Kidney glomerular epithelial cell (primary cell): ENCODE measurements around the gene IL1RAP.

Experiments
- DNase-seq: peaks from one replicate; lab custom pipeline; 2025; lab: John Stamatoyannopoulos, UW

The IL1RAP gene

DNA sequence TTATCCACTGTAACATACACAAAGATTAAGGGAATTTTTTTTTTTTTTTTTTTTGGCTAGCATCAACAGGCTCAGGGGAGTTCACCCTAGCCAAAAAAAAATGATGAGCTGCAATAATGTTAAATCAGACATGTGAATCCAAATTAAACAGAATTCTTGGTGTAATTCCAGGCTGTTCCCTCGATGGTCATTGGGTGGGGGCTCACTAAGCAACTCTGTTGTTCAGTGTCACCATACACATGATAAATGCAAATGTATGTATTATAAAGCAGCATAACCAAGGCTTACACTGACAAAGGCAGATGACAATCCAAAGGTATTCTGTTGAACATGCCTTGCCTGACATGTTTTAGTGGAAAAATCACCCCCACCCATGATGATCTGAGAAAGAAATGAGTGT is 29.0 kb downstream of the IL1RAP start:
- no peak for DNase-seq

DNA sequence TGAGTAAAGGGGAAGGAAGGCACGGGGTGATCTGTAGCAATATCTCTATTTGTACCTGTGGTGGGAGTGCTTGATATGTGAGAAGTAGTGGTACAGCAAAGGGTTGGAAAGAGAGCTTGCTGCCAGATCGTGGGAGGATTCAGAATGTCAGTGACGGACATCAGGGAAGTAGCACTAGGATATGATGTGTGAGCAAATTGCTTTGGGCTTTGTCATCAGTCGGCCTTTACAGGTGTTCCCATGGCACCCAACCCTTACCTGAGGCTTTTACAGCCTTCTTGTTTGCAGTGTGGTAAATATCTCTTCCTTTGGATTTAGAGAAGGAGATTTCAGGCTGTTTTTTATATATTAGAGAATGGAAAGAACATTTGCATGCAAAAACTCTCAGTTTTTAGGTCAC is 29.8 kb downstream of the IL1RAP start:
- DNase-seq = no peak

DNA sequence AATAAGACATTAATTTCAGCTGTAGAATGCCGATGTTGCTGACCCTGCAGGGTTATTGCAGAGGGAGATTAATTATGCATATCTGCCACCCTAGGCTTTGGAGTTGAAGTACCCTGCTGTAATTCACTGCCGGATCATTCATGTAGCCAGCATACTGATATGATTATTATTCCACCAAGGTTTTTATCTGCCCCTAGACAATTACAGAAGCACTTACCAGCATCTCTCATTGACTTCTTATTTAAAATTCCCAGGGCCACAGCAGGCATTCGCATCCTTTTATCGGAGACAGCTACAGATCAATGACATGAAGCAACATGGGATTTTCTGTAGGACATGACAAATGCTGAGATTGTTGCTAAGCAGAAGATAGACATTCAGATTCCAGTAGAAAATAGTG is 31.3 kb downstream of the IL1RAP start:
- DNase-seq = no peak

GRCh38 chr3:190546881-190547510 is 33.1 kb downstream of the IL1RAP start:
- no peak for DNase-seq

GRCh38 chr3:190548031-190548656 is 34.3 kb downstream of the IL1RAP start:
- no peak for DNase-seq

GRCh38 chr3:190552021-190552420 is 38.1 kb downstream of the IL1RAP start:
- DNase-seq = no peak

DNA sequence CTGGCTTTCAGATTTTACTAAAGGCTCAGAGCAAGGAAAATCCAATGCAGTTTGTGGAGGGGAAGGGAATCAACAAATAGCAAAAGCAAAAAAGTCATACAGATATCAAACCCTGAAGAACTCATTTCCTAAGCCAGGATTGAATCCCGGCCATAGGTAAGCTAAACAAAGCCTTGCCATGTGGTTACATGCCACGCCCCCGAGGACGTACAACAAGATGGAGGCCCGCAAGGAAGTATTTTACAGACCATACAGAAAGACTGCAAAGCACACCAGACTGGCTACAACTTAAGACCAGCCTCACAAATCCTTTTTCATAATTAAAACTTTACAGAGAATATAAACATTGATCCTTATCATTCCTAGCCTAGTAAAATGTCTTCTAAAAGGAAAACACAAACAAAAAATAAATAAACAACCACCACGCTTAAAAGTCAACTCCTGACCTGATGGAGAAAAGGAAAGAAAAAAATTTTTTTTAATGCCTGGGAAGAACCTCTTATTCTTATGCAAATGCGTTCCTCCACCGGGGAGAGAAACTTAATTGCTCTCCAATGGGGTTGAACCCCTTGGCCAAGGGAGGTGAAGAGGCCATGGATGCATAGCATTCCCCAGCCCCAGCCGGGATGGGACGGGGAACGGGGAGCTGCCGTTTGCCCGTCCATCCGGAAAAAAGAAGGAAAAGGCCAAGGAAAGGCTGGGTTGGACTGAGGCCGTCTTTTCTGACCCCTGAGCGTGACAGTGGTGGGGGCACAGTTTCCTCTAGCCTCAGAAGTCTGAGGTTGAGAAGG is 39.3 kb downstream of the IL1RAP start:
- no peak for DNase-seq

- DNase-seq = no peak
Measured at GRCh38 chr3:190554197-190554596, 40.3 kb downstream of the IL1RAP start.

DNA sequence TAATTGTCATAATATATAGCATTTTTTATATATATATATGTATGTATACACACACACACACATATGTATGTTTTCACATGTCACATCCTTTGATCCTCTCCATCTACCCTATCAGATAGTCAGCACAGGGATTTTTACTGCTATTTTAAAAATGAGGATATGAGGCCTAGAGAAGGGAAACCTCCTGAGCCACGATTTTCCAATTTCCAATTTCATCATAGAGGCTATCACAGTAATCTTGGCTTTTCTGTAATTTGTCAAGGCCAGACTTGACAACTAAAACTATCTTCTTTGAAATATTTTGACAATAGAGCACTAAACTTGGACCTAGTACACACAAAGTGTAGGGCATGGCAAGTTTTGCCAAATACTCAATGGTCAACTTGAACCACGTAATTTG is 42.5 kb downstream of the IL1RAP start:
- DNase-seq = no peak

GRCh38 chr3:190557296-190557695 is 43.4 kb downstream of the IL1RAP start:
- DNase-seq = no peak

DNA sequence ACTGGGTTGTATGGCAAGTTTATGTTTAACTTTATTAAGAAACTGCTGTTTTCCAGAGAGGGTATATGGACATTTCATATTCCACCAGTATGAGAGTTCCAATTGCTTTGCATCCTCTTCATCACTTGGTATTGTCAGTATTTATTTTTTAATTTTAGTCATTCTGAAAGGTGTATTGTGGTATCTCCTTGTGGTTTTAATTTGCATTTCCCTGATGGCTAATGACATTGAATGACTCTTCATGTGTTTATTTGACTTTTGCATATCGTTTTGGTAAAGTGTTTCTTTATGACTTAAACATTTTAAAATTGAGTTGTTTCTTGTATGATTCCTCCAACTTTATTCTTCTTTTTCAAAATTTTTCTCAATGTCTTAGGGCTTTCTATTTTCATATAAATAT is 44.4 kb downstream of the IL1RAP start:
- no peak for DNase-seq

DNA sequence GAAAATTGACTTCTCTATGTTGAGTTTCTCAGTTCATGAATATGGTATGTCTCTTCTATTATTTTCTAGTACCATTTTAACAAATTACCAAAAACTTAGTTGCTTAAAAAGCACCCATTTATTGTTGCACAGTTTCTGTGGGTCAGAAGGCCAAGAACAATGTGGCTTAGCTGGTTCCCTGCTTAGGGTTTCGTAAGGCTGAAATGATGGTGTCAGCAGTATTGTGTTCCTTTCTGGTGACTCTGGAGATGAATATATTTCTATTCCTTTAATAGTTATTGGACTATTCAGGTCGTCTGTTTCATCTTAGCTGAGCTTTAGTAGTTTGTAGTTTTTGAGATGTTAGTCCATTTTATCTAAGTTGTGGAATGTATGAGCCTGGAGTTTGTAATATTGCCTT is 44.9 kb downstream of the IL1RAP start:
- no peak for DNase-seq

- DNase-seq = no peak
Measured at GRCh38 chr3:190560013-190560895, 46.4 kb downstream of the IL1RAP start.

DNA sequence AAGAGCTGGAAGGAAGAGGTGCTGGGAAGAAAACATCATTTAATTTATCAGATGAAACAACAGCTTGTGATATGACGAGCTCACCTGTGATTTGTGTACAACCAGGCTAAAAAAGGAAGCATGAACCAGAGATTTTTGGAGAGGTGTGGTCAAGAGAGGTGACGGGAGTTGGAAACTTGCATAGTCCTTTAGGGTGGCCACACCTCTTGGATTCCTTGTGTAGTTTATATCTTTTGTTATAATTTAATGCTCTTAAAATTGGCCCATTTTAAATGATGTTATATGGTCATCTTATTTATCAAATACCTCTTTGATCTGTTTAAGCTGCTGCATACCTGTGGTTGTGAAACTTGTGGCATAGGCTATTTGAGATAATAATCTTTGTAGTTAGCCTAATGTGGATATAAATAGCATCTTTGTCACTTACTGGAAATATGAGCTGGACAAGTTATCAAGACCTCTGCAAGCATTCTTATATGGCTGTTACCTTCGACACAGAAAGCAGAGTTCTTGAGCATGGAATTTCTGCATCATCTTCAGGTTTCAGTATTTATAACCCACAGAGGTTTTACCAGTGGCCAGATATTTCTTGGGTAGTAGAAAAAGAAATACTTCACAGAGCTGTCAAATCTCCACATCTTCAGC is 49.1 kb downstream of the IL1RAP start:
- no peak for DNase-seq

- DNase-seq = no peak
Measured at GRCh38 chr3:190564175-190564574, 50.3 kb downstream of the IL1RAP start.

DNA sequence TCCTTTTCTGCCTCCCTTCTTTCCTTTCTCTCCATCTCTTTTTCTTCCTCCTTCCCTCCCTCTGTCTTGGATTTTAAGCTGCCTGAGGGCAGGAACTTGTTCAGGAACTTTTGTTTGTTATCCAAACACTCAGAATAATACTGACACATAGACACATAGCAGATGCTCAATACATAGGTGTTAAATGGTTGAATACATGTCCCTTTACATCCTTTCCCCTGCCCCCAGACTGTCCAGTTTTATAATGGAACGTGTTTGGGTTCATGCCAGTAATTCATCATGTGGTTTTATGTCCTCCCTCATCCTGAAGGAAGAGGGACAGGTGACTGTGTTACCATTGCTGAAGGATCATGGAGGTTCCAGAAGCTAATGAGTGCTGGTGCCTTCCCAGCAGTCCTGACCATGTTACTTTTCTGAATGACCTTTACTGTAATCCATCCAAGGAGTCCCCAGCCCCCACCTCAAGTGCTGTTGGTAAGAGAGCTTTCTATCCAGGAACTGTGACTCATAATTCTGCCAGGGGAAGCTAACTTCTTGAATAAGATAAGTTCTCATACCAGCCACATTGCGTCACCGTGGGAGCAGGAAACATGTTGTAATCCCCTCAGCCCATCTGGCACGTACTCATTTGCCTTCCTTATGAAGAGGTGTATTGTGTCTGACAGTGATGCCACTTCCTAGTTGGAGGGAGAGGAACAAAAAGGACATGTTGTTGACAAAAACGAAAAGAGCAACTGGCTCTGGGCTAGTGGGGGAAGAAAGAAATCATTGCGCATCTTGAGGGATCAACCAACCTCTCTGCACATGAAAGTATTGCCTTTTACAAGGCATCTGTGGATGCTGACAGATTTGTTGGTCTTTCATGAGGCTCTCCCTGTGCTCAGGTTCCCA is 52.4 kb downstream of the IL1RAP start:
- DNase-seq = peak; percentile 100

DNA sequence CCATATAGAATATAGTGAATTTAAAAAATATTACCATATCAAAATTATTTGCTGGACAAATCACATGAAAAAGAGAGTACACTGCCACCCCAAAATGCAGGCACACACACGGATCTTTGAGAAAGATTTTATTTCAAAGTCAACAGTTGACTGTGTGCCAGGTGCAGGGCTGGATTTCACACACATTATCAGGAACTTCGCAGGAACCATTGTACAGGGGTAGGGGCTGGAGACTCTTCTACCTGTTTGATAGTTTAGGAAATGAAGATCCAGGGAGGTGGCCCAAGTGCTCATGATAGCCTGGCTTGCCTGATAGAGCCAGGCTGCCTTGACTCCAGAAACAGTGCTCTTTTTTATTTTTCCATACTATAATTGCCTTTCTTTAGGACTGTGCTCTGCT is 54.2 kb downstream of the IL1RAP start:
- no peak for DNase-seq

DNA sequence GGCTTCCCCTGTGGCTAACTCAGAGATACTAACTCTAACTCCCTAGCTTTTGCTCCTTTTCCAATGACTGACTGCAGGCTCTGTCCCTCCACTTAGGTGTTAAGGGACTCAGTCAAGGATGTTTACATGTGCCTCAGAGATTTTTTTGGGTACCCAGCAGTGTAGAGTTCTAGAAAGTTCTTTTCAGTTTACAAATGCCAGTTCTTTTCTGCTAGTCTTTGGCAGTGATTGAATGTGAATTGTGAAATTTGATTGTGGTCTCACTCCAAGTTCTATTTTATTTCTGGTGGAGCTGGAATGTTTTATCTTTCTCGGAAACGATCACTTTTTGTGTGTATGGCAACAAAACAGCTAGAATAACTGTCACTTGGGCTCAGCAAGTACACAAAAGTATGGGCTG is 60.6 kb downstream of the IL1RAP start:
- no peak for DNase-seq

- DNase-seq = no peak
Measured at GRCh38 chr3:190575437-190576185, 61.7 kb downstream of the IL1RAP start.

DNA sequence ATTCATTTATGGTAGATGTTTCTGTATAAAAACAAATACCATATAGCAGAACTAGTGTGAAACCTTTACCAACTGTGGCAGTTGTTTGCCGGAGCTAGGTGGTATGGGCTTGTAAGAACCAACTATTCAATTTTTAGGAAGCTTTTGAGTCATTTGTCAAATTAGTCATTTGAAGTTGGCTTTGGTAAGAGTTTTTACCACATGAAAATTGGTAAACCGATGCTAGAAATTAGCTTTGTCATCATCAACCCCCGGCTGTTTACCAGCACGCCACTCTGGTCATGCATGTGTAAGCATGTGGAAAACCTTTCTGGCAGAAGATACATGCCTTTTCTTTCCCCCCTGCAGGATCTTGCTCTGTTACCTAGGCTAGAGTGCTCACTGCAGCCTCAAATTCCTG is 63.3 kb downstream of the IL1RAP start:
- no peak for DNase-seq
